ENCODE measurements around the gene N4BP2.

Gene N4BP2

GRCh38 chr4:40170588-40170987 lies 113.9 kb downstream of the N4BP2 start:
- TF ChIP-seq CTCF (IDR thresholded peaks at IDR 0.05; ENCODE audit: low read depth, low read length, missing control alignments), result no peak
- DNase-seq (ENCODE audit: extremely low read depth, low read depth), result no peak
- no peak overlapping the region for H3K4me3 ChIP-seq (replicated peaks; ENCODE audit: low read depth, low read length)

GRCh38 chr4:40173470-40173875 lies 116.8 kb downstream of the N4BP2 start:
- no peak for TF ChIP-seq CTCF (IDR thresholded peaks at IDR 0.05; ENCODE audit: low read depth, low read length, missing control alignments)
- DNase-seq (ENCODE audit: extremely low read depth, low read depth), result no peak

GRCh38 chr4:40176602-40177001 lies 120.0 kb downstream of the N4BP2 start:
- DNase-seq (ENCODE audit: extremely low read depth, low read depth), result no peak
- no peak overlapping the region for H3K4me3 ChIP-seq (replicated peaks; ENCODE audit: low read depth, low read length)
- no peak for TF ChIP-seq CTCF (IDR thresholded peaks at IDR 0.05; ENCODE audit: low read depth, low read length, missing control alignments)

More at GRCh38 chr4:40173470-40173875, 116.8 kb downstream of the N4BP2 start:
- H3K4me3 ChIP-seq (replicated peaks; ENCODE audit: low read depth, low read length), result no peak overlapping the region

- no peak for TF ChIP-seq CTCF (IDR thresholded peaks at IDR 0.05; ENCODE audit: low read depth, low read length, missing control alignments)
- no peak overlapping the region for H3K4me3 ChIP-seq (replicated peaks; ENCODE audit: low read depth, low read length)
- no peak for DNase-seq (ENCODE audit: extremely low read depth, low read depth)
Observed at GRCh38 chr4:40177591-40177990, 120.9 kb downstream of the N4BP2 start.

GRCh38 chr4:40178672-40179071 lies 122.0 kb downstream of the N4BP2 start:
- TF ChIP-seq CTCF (IDR thresholded peaks at IDR 0.05; ENCODE audit: low read depth, low read length, missing control alignments), result no peak
- H3K4me3 ChIP-seq (replicated peaks; ENCODE audit: low read depth, low read length), result no peak overlapping the region
- DNase-seq (ENCODE audit: extremely low read depth, low read depth), result no peak

- no peak for DNase-seq (ENCODE audit: extremely low read depth, low read depth)
- TF ChIP-seq CTCF (IDR thresholded peaks at IDR 0.05; ENCODE audit: low read depth, low read length, missing control alignments), result no peak
- no peak overlapping the region for H3K4me3 ChIP-seq (replicated peaks; ENCODE audit: low read depth, low read length)
Observed at GRCh38 chr4:40179360-40179759, 122.7 kb downstream of the N4BP2 start.

GRCh38 chr4:40180356-40180755 lies 123.7 kb downstream of the N4BP2 start:
- DNase-seq (ENCODE audit: extremely low read depth, low read depth), result peak; percentile 36
- no peak for TF ChIP-seq CTCF (IDR thresholded peaks at IDR 0.05; ENCODE audit: low read depth, low read length, missing control alignments)
- no peak overlapping the region for H3K4me3 ChIP-seq (replicated peaks; ENCODE audit: low read depth, low read length)

Data from HFF-Myc (cell line).